Fibroblast of lung (primary cell): Measurements from ENCODE around the gene GMCL2.

Experiments used
- CTCF ChIP-seq, 2 donors: IDR thresholded peaks in 1 of 2; conservative IDR thresholded peaks in 1 of 2; 1 replicate in 1 of 2; 2 replicates in 1 of 2; pipeline ENCODE4 v1.5.1; 2011 to 2012; ENCODE audit warnings: low read length in 2 of 2, control low read depth in 1 of 2, inconsistent platforms in 1 of 2, low read depth in 1 of 2, mild to moderate bottlenecking in 1 of 2
- EZH2 ChIP-seq: IDR thresholded peaks from 2 replicates; pipeline ENCODE4 v1.5.1; 2012; ENCODE audit warnings: low read length, control low read depth, mild to moderate bottlenecking; ENCODE audit errors: missing control alignments

- no peak for TF ChIP-seq CTCF (conservative IDR thresholded peaks at IDR 0.05 in 1 of 2, IDR thresholded peaks at IDR 0.05 in 1 of 2; ENCODE audit: low read depth in 1 of 2, low read length in 2 of 2)
- TF ChIP-seq EZH2, result no peak
Measured at GRCh38 chr5:178186427-178186826, 744 bp downstream of the GMCL2 start.
